GM19043 (cell line): ENCODE measurements around the gene SMC1A.
"Not testable (repeated sequence)": the region's sequence is repeated elsewhere in the genome, so short reads cannot be mapped to it uniquely, and the experiment has no call there.

ENCODE experiments used
- ATAC-seq: cut with Tn5 transposase; IDR thresholded peaks from one replicate; pipeline ENCODE4 v1.9.1; 2021; ENCODE audit warnings: low read depth; ENCODE audit not compliant: unreplicated experiment

SMC1A gene

GRCh38 chrX:53429755-53430154 lies 7.3 kb upstream of the SMC1A start:
- no peak for ATAC-seq

DNA sequence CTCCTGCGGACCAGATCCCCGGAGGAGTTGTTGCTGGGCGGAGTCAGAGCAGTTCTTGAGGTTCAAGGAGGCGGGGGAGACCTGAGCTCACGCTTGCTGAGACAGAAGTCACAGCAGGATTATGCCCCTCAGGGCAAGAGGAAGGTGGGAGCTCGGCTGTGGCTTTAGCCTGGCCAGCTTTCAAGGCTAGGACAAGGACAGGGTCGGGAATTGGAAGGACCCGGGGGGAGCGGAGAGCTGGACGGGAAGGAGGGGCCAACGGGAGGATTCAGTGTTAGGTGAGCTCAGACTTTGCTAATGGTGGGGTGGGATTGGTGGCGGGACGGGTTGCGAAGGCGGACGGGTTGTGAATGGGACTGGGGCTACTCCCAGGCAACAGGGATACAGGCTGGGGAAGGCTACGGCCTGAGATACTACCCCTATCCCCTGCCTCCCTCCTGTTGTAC lies 430 bp upstream of the SMC1A start, which contains the start of gene RIBC1:
Gene RIBC1, plus strand, starts transcription at position 13 of the 446 bp plus-strand sequence. CDS start 3,404 bp downstream, outside the sequence.
- no peak for ATAC-seq

GRCh38 chrX:53421772-53422085 lies 725 bp downstream of the SMC1A start:
- ATAC-seq, result peak; percentile 21

DNA sequence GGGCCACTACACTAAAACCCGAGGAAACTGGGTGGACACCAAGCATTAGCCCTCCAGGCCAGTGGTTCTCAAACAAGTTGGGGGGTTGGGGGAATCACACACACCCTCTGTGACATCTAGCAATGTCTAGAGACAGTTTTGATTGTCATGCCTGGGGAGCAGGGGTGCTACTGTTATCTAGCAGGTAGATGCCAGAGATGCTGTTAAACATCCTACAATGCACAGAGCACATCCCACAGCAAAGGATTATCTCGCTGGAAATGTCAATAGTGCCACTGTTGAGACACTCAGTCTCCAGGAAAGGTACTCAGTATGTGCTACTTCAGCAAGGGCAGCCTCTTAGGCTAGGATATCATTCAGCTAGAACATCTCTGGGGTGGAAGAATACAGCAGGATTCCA lies 1.3 kb downstream of the SMC1A start:
- no peak for ATAC-seq

DNA sequence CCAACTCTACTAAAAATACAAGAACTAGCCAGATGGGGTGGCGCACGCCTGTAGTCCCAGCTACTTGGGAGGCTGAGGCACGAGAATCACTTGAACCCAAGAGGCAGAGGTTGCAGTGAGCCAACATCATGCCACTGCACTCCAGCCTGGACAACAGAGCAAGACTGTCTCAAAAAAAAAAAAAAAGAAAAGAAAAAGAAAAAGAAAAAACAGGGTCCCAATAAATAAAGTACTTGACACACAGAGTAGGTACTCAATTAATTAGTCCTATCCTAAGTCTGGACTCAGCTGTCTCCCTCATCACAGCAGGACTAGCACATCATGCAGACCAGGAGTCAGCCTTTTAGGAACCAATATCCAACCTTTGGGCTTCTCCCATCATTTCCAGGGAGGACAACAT lies 2.1 kb downstream of the SMC1A start:
- not testable (repeated sequence) for ATAC-seq

- ATAC-seq, result no peak
These were observed 10.0 kb downstream of the SMC1A start for GRCh38 chrX:53412446-53412845.

- no peak for ATAC-seq
These were observed 18.9 kb downstream of the SMC1A start for GRCh38 chrX:53403535-53403934.

DNA sequence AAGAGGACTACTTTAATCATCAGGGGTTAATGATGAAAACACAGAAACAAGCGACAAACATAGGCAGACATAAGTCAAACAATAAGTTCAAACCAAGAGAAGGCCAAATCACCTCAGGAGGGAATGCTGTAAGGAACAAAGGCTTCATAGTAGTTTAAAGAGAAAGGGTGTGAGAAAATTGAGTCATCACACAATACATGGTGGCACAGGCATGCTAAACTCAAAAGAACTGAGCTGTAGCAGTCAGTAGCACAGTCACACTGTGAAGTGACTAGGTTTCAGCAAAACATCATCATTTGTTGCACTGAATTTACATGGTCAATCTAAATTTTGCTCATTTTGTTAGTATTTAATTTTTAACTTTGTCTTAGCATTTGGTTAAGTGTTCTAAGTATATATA lies 24.2 kb downstream of the SMC1A start:
- ATAC-seq, result no peak

DNA sequence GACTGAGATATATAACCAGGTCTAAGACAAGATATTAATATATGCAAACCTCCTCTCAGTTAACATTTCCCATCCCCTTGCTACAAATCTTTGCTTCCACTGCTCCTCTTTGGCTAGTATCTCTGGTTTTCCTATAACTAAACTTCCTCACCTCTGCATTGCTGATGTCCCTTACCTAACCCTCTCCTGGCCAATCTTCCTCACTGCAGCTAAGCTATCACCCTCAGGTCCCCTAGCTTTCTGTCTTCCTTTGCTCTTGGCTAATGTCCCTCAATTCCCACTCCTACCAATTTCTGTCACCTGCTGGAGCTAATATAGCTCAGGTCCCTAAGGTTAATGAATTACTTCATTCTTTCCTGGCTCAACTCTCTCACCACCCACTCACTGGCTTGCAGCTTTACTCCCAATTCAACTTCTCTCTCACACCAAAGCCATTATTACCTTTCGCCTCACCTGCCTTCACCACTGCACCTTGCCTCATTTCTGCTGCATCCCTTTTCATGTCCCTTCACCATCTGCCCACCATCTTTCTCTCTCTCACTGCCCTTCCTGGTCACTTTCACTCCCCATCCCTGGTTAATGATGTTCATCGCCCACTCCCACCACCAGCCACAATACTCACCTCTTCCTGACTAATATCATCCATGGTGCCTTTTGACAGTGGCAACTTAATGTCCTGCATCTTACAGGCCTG lies 26.7 kb downstream of the SMC1A start:
- ATAC-seq, result no peak

DNA sequence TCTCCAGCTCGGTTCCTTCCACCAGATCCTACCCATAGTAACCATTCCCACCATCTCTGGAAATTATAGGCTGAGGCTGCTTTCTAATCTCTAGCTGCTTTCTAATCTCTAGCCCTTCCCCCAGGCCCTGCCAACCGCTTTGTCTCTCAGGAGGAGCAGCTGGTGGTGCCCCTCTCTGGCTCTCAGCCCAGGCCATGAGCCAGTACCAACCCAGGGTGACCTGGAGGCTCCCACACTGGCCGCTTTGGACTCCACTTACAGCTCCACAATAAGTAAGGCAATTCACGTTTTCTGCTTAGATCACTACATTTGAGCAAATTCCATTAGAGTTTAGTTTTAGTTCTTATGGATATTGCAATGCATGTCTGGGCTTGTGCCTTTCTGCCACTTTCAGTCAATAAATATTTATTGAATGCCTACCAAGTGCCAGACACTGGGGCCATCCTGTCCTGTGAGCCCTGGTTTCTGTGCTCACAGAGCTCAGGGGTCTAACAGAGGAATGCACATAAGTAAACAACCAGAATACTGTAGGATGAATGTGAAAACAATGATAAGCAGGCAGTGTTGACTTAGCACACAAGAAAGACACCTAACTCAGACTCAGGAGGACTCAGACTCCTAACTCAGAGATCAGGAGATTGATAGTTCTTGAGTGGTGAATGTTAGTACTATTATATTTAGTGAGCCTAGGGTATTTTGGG lies 38.9 kb downstream of the SMC1A start:
- no peak for ATAC-seq

- ATAC-seq, result no peak
These were observed 42.7 kb downstream of the SMC1A start for GRCh38 chrX:53379747-53380146.

GRCh38 chrX:53379008-53379710 lies 43.3 kb downstream of the SMC1A start:
- no peak for ATAC-seq

DNA sequence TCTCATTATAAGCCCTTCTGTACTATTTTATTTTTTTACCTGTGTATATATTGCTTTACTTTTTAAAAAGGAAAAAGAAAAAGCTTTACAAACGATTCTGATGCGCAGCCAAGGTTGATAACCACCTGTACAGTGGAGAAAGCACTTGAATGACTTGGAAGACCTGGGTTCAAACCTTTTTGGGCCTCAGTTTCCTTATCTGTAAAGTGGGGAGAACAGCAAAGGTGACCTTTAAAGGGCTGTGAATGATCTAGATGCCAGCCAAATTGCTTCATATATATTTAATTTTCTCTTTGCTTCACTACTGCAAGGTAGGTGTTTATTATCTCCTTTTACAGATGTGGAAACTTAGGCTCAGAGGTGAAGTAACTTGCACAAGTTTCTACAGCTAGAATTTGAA lies 45.0 kb downstream of the SMC1A start:
- no peak for ATAC-seq

DNA sequence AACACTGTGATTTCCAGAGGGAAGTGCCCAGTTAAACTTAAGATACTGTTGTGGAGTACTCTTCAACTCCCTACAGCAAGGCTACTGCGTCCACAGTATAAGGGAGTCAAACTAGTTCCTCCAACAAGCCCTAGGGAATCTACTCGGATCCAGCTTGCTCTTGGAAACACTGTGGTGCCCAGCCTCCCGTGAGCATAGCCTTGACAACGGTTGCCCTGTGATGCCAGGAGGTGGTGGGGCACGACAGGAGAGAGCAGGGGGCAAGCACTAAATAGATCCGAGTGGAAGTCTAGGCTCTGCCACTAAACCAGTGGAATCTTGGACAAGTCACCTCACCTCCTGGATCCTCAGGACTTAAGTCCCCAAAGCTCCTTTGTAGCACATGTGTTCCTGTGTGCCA lies 45.6 kb downstream of the SMC1A start:
- no peak for ATAC-seq

- no peak for ATAC-seq
These were observed 47.5 kb downstream of the SMC1A start for GRCh38 chrX:53374923-53375322.

- ATAC-seq, result no peak
These were observed 48.1 kb downstream of the SMC1A start for GRCh38 chrX:53374222-53374820.

DNA sequence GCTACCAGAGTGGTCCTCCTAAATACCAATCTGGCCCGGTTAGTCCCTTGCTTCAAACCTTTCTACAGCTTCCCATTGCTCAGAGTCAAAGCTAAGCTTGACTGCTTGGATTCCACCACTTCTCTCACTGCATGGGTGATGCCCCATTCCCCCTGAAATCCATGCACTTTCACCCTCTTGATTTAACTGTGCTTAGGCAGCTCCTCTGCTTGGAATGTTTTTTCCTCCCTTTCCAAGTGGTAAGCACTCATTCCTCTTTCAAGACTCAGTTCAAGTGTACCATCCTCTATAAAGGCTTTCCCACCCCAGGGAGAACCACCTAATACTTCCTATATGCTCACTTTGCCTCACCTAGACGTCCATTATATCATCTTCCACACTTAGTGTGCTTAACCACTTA lies 49.1 kb downstream of the SMC1A start:
- no peak for ATAC-seq

DNA sequence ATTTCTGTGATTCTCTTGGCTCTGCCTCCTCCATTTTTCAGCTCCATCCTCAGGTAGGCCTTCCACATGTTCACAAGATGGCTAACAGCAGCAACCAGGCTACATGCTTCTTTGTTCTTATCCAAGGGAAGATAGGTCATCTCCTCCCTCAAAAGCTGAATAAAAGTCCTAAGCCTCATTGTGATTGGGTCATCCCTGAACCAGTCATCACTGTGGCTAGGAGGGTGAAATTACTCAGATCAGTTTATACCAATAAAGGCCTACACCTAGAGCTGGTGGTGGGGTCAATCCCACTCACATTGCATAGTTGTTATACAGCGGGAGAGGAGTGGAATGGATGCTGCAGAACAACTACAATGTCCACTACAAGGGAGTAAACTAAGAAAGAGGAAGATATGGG lies 56.0 kb downstream of the SMC1A start:
- not testable (repeated sequence) for ATAC-seq

GRCh38 chrX:53362449-53362848 lies 60.0 kb downstream of the SMC1A start:
- no peak for ATAC-seq

- no peak for ATAC-seq
These were observed 64.5 kb downstream of the SMC1A start for GRCh38 chrX:53357799-53358530.

DNA sequence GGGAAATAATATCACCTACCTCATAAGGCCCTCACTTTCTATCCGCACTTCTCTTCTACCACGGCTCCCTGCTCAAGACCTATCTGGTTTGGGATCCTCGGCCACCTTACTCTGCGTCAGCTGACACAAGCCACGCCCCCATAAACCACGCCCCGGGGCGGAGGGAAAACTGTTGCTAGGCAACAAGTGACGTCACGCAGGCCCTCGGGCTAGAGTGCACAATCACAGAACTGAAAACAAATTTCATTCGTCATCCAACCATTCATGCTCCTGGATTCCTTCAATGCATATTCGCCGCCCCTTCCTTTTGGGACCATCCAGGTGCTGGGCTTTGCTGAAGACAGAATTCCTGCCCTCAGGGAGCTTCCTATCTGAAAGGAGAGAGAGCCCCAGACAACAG lies 66.3 kb downstream of the SMC1A start:
- ATAC-seq, result no peak
